ENCODE results near the gene DYNLRB2.

Gene DYNLRB2

GRCh38 chr16:80527297-80527696, 13.5 kb upstream of the DYNLRB2 start:
- no peak overlapping the region; the same call in 1 of the 2 replicates for H3K27ac ChIP-seq
- TF ChIP-seq, protein P1, sequence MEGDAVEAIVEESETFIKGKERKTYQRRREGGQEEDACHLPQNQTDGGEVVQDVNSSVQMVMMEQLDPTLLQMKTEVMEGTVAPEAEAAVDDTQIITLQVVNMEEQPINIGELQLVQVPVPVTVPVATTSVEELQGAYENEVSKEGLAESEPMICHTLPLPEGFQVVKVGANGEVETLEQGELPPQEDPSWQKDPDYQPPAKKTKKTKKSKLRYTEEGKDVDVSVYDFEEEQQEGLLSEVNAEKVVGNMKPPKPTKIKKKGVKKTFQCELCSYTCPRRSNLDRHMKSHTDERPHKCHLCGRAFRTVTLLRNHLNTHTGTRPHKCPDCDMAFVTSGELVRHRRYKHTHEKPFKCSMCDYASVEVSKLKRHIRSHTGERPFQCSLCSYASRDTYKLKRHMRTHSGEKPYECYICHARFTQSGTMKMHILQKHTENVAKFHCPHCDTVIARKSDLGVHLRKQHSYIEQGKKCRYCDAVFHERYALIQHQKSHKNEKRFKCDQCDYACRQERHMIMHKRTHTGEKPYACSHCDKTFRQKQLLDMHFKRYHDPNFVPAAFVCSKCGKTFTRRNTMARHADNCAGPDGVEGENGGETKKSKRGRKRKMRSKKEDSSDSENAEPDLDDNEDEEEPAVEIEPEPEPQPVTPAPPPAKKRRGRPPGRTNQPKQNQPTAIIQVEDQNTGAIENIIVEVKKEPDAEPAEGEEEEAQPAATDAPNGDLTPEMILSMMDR (conservative IDR thresholded peaks at IDR 0.05), result peak; percentile 23
- no peak for TF ChIP-seq ZFX (IDR thresholded peaks at IDR 0.05)

GRCh38 chr16:80530479-80530878, 10.3 kb upstream of the DYNLRB2 start:
- TF ChIP-seq, protein P1 (conservative IDR thresholded peaks at IDR 0.05), result no peak
- TF ChIP-seq ZFX (IDR thresholded peaks at IDR 0.05), result no peak
- H3K27ac ChIP-seq, result no peak overlapping the region

- no peak overlapping the region for H3K27ac ChIP-seq
- TF ChIP-seq ZFX (IDR thresholded peaks at IDR 0.05), result no peak
- TF ChIP-seq, protein P1 (conservative IDR thresholded peaks at IDR 0.05), result no peak
Observed at GRCh38 chr16:80536238-80536637, 4.6 kb upstream of the DYNLRB2 start.

- TF ChIP-seq ZFX (IDR thresholded peaks at IDR 0.05), result no peak
- TF ChIP-seq, protein P1 (conservative IDR thresholded peaks at IDR 0.05), result no peak
- peak overlapping the region; percentile 87; the same call in 1 of the 2 replicates for H3K27ac ChIP-seq
Observed at GRCh38 chr16:80541306-80541694, 507 bp downstream of the DYNLRB2 start.

- TF ChIP-seq ZFX (IDR thresholded peaks at IDR 0.05), result no peak
- TF ChIP-seq, protein P1 (conservative IDR thresholded peaks at IDR 0.05), result no peak
- no peak overlapping the region for H3K27ac ChIP-seq
Observed at GRCh38 chr16:80543162-80543561, 2.4 kb downstream of the DYNLRB2 start.

GRCh38 chr16:80544326-80544725, 3.5 kb downstream of the DYNLRB2 start:
- TF ChIP-seq ZFX (IDR thresholded peaks at IDR 0.05), result no peak
- TF ChIP-seq, protein P1 (conservative IDR thresholded peaks at IDR 0.05), result no peak
- no peak overlapping the region for H3K27ac ChIP-seq

DNA sequence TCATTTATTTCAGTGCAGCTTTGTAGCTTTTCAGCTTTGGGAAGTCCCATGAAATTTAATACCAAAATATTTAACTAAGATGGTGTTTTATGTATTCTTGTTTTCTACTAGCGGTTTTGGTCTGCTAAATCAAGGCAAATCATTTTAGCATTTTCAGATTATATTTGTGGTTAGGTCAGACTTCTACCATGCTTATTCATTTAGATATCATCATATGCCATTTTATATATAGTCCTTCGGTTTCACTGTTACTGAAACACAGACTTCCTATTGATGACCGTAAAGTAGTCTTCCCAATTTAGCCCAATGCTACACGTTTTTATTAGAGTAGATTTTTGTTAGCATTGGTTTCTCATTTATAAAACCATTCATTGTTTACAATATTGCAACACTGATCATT, 5.5 kb downstream of the DYNLRB2 start:
- TF ChIP-seq, protein P1 (conservative IDR thresholded peaks at IDR 0.05), result no peak
- no peak for TF ChIP-seq ZFX (IDR thresholded peaks at IDR 0.05)
- H3K27ac ChIP-seq, result no peak overlapping the region
